Rectal smooth muscle tissue (tissue), 1 donor: ENCODE data around the gene DYNLRB2.

Source experiments
- H3K27ac ChIP-seq: one replicate; pipeline ENCODE4 v1.7.0; 2013; ENCODE audit warnings: low read depth, low read length, inconsistent platforms
- H3K27me3 ChIP-seq: one replicate; pipeline ENCODE4 v1.7.0; 2013; ENCODE audit warnings: low read length; ENCODE audit not compliant: control insufficient read depth, insufficient read depth
- H3K36me3 ChIP-seq: one replicate; pipeline ENCODE4 v1.7.0; 2013; ENCODE audit warnings: low read length; ENCODE audit not compliant: control insufficient read depth, insufficient read depth
- H3K4me1 ChIP-seq: one replicate; pipeline ENCODE4 v1.7.0; 2013; ENCODE audit warnings: low read length; ENCODE audit not compliant: control insufficient read depth, insufficient read depth
- H3K4me3 ChIP-seq: one replicate; pipeline ENCODE4 v1.7.0; 2013; ENCODE audit warnings: low read length
- H3K9ac ChIP-seq: one replicate; pipeline ENCODE4 v1.7.0; 2013; ENCODE audit warnings: low read length

Gene DYNLRB2

DNA sequence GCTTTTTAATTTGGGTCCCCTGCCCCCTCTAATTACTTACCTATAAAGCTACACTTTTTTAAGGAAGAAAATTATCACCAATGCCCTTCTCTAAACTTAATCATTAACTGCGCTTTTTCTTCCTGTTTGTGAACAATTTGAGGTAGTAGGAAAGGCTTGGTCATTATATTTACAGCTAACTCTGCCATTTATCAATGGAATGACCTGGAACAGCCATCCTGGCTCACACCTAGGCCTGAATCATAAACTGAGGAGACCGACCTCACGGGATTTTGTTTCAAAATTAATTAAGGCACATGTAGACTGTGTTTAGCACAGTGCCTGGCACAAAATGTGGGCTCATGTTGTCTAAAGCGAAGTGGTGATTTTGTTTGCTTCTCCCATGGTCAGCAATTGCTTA is 15.4 kb upstream of the DYNLRB2 start:
- H3K36me3 ChIP-seq = no peaks in the 10 kb centered on the region
- H3K27ac ChIP-seq = no peak overlapping the region
- H3K4me3 ChIP-seq = no peak overlapping the region
- H3K27me3 ChIP-seq = no peaks in the 10 kb centered on the region
- no peaks in the 10 kb centered on the region for H3K4me1 ChIP-seq
- no peak overlapping the region for H3K9ac ChIP-seq

DNA sequence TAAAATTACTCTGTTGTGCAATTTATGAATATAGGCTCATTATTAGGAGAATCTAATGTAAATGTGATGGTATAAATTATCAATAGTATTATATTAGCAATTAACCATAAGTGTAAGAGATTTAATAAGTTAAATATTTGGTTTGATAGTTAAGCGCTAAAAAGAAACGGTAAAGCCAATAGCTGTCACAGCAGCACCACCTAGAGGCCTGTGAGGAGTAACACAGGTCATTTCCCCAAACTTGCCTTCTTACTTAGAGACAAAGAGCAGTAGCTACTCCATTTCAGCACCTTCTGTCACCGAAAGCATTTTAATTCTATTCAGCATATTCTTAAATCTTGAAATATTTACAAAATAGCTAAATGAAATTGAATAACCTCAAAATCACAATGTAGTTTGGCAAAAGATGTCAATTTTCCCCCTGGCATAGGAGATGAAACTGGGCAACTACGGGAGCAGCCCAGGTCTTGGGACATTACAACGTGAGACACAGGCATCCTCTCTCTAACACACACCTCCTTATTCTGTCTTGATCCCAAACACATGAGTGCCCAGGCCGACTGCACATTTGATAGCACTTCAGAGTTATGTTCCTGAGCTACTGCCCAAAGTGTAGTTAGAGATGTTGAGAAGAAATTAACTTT is 14.3 kb upstream of the DYNLRB2 start:
- H3K9ac ChIP-seq = no peak overlapping the region
- no peaks in the 10 kb centered on the region for H3K36me3 ChIP-seq
- no peak overlapping the region for H3K27ac ChIP-seq
- no peaks in the 10 kb centered on the region for H3K4me1 ChIP-seq
- H3K27me3 ChIP-seq = no peaks in the 10 kb centered on the region
- no peak overlapping the region for H3K4me3 ChIP-seq

DNA sequence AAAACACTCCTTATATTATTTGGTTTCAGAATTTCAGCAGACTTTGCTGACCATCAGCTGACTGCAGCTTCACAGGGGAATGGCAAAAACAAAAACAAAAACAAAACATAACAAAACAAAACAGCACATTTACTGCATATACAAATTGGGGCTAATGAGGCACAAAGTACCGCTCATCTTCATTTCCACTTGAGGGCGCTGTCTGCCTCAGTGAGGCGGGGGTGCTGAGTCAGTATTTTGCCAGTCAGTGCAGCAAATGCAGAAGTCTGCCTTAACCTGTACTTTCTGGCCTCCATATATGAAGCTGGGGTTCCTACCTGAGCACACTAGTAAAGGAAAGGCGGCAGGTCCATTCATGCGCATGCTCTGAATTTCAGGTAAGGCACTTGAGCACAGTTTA is 13.5 kb upstream of the DYNLRB2 start:
- no peaks in the 10 kb centered on the region for H3K36me3 ChIP-seq
- H3K27ac ChIP-seq = no peak overlapping the region
- H3K9ac ChIP-seq = no peak overlapping the region
- H3K4me3 ChIP-seq = no peak overlapping the region
- no peaks in the 10 kb centered on the region for H3K27me3 ChIP-seq
- H3K4me1 ChIP-seq = no peaks in the 10 kb centered on the region

DNA sequence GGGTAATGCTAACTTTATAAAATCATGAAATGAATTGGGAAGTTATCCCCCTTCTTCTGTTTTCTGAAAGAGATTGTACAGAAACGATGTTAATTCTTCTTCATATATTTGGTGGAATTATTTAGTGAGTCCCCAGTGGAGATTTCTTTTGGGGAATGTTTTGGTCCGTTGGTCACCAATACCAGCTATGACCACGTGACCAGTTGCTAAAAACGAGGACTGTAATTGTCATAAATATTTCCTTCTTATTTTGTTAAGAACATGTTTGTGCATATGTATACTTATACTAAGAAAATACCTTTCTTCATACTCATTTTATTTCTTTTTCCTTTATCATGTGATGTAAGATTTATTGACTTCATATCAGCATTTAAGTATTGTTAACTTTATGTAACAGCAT is 10.3 kb upstream of the DYNLRB2 start:
- H3K36me3 ChIP-seq = no peaks in the 10 kb centered on the region
- no peaks in the 10 kb centered on the region for H3K27me3 ChIP-seq
- H3K9ac ChIP-seq = no peak overlapping the region
- no peak overlapping the region for H3K27ac ChIP-seq
- H3K4me3 ChIP-seq = no peak overlapping the region
- H3K4me1 ChIP-seq = no peaks in the 10 kb centered on the region

DNA sequence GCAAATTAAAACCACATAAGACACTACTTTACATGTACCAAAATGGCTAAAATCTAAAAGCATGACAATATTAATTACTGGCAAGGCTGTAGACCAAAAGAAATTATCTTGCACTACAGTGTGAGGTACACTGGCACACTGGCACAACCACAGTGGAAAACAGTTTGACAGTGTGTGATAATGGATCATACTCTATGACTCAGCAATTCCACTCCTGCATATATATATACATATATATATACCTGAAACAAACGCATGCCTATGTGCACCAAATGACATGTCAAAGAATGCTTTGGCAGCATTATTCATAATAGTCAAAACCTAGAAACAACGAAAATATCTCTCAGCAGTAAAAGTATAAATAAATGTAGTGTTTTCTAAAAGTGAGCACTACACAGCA is 4.6 kb upstream of the DYNLRB2 start:
- Histone ChIP-seq H3K36me3 (no peaks in the 10 kb centered on the region), H3K27me3 (peaks cover 2% of the 10 kb centered on the region), H3K27ac (no peak overlapping the region), H3K4me3 (no peak overlapping the region), H3K9ac (no peak overlapping the region), H3K4me1 (peaks cover 5% of the 10 kb centered on the region)

DNA sequence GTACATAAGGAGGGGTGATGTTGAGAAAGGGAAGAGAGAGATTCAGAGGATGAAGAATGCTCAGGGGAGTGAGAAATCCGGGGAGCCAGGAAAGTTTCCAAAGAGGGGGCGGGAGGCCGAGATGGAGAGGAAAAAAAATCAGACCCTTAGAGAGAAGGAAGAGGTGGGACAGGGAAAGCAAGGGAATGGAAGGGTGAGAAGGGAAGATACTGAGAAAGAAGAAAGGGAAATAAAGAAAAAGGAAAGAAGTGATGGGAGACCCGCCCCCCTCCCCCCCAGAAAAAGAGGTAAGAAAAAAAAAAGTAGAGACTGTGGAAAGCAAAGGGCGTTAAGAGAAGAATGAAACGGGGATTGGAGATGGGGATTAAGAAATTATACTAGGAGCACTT is 507 bp downstream of the DYNLRB2 start:
- Histone ChIP-seq H3K27ac (peak overlapping the region; percentile 46), H3K4me1 (peaks cover 5% of the 10 kb centered on the region), H3K9ac (no peak overlapping the region), H3K27me3 (peaks cover 2% of the 10 kb centered on the region), H3K36me3 (no peaks in the 10 kb centered on the region), H3K4me3 (peak overlapping the region; percentile 96)

DNA sequence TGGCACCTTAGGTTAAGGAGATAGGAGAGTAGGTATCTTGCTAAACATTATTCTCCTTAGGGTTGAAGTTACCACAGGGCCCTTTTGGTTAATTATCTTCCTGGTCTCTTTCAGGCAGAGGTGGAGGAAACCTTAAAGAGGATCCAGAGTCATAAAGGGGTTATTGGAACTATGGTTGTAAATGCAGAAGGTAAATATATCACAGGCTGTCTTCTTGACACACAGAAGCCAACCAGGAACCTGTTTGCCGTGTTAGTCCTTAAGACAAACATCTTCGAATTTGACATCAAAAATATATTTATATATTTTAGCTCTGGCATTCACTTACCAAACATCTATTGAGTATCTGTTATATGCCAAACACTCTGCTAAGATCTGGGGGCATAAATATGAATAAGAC is 2.4 kb downstream of the DYNLRB2 start:
- peaks cover 2% of the 10 kb centered on the region for H3K27me3 ChIP-seq
- no peak overlapping the region for H3K9ac ChIP-seq
- H3K27ac ChIP-seq = no peak overlapping the region
- no peaks in the 10 kb centered on the region for H3K36me3 ChIP-seq
- H3K4me1 ChIP-seq = peaks cover 5% of the 10 kb centered on the region
- H3K4me3 ChIP-seq = no peak overlapping the region

DNA sequence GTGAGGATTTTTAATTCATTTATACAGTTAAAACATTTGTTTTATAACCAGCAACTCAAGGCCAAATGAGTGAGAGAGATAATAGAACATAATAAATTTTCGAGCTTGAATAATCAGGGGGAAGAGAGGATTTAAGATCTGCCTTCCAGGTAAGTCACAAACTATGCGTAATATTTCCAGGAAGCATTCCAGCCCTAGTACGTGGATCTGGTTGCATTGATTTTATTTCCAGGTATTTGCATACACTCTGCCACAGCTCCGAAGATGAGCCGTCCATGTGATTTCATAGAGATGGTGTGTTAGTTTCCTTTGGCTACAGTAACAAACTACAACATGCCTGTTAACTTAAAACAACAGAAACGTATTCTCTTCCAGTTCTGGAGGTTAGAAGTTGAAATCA is 3.5 kb downstream of the DYNLRB2 start:
- H3K27ac ChIP-seq = no peak overlapping the region
- no peaks in the 10 kb centered on the region for H3K36me3 ChIP-seq
- H3K4me1 ChIP-seq = peaks cover 5% of the 10 kb centered on the region
- H3K9ac ChIP-seq = no peak overlapping the region
- H3K27me3 ChIP-seq = peaks cover 2% of the 10 kb centered on the region
- H3K4me3 ChIP-seq = no peak overlapping the region

DNA sequence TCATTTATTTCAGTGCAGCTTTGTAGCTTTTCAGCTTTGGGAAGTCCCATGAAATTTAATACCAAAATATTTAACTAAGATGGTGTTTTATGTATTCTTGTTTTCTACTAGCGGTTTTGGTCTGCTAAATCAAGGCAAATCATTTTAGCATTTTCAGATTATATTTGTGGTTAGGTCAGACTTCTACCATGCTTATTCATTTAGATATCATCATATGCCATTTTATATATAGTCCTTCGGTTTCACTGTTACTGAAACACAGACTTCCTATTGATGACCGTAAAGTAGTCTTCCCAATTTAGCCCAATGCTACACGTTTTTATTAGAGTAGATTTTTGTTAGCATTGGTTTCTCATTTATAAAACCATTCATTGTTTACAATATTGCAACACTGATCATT is 5.5 kb downstream of the DYNLRB2 start:
- H3K36me3 ChIP-seq = no peaks in the 10 kb centered on the region
- H3K4me1 ChIP-seq = no peaks in the 10 kb centered on the region
- H3K4me3 ChIP-seq = no peak overlapping the region
- H3K9ac ChIP-seq = no peak overlapping the region
- H3K27me3 ChIP-seq = no peaks in the 10 kb centered on the region
- no peak overlapping the region for H3K27ac ChIP-seq

DNA sequence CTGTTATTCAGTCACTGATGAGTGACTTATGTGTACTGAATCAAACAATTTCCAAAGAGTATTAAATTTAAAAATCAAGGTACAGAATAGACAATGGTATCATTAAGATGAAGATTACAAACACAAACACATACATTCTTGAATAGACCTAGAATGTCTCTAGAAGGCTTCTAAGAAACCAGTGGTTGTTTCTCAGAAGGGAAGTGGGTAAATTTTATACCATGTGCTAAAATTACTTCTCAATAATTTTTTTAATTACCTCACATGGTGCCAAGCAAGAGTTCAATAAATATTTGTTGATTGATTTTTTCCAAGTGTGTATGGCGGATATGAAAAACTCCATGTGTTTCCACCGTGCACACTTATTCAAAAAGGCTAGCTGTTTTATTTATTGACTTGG is 6.4 kb downstream of the DYNLRB2 start:
- H3K27me3 ChIP-seq = no peaks in the 10 kb centered on the region
- no peaks in the 10 kb centered on the region for H3K4me1 ChIP-seq
- no peak overlapping the region for H3K9ac ChIP-seq
- H3K27ac ChIP-seq = no peak overlapping the region
- no peaks in the 10 kb centered on the region for H3K36me3 ChIP-seq
- no peak overlapping the region for H3K4me3 ChIP-seq

DNA sequence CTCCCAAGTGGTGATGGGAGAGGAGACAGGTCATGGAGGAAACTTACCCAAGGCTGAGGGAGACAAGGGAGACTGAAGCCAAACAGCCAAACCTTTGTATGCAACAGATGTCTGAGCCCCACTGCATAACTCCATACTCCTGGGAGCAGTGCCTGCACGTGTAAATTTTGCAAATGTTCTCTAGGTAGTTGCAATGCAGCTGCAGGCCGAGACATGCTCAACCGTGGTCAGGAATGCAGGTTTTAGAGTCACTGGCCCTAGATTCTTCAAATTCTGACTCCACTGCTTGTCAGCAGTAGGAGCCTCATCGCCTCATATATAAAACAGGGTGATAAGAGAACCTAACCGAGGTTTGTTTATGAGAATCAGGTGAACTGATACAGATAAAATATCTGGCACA is 11.5 kb downstream of the DYNLRB2 start:
- H3K9ac ChIP-seq = no peak overlapping the region
- no peaks in the 10 kb centered on the region for H3K27me3 ChIP-seq
- H3K36me3 ChIP-seq = no peaks in the 10 kb centered on the region
- no peaks in the 10 kb centered on the region for H3K4me1 ChIP-seq
- no peak overlapping the region for H3K27ac ChIP-seq
- no peak overlapping the region for H3K4me3 ChIP-seq

DNA sequence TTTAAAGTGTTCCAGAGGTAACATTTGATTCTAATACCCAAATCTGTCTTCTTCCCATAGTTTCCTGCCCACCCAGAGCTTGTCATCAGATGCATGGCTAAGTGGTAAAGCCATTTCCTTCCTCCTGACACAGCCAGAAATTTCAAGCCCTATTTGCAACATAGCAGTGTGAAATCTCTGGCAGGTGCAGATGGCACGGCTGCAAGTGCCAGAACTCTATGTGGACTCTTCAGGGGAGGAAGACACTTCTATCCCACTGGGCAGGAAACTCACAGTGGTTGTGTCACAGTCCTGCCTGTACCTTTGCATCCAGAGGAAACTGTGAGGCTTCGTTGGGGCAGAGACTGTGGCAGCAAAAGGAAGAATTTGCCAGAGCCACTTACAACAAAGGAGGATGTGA is 13.2 kb downstream of the DYNLRB2 start:
- Histone ChIP-seq H3K27me3 (no peaks in the 10 kb centered on the region), H3K4me1 (no peaks in the 10 kb centered on the region), H3K27ac (no peak overlapping the region), H3K4me3 (no peak overlapping the region), H3K36me3 (no peaks in the 10 kb centered on the region), H3K9ac (no peak overlapping the region)

DNA sequence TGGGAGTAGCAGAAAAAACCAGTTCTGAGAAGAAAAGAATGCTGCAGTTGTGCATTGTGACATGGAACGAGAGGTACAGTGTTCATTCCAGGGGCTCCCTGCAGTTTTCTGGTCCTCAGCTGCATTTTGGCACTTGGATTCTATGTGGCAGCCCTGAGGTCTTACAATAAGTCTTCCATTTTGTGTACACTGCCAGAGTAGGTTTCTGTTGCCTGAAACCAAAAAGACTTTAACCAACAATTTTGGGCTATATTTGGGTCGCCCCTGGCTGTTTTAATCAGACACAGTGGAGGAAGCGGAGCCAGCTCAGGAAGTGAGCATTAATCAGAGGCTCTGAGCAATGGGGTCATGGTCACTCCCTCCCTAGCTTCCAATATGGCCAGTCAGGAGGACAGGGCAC is 15.7 kb downstream of the DYNLRB2 start:
- H3K27ac ChIP-seq = no peak overlapping the region
- no peak overlapping the region for H3K9ac ChIP-seq
- no peak overlapping the region for H3K4me3 ChIP-seq
- no peaks in the 10 kb centered on the region for H3K36me3 ChIP-seq
- no peaks in the 10 kb centered on the region for H3K27me3 ChIP-seq
- no peaks in the 10 kb centered on the region for H3K4me1 ChIP-seq
